ENCODE measurements around the gene HYAL3. TPM values are rescaled to one million over a fixed set of nuclear protein-coding genes. Genes with fewer than 3 reads are reported as not detected.

The HYAL3 gene
- total and polyA plus RNA-seq, 2 donors (not counting 1 experiment from before 2014, with no cell fraction given), result 3.7 to 4.2 TPM

GRCh38 chr3:50290161-50290641, 9.0 kb downstream of the HYAL3 start:
- Histone ChIP-seq H3K4me1 (ENCODE audit: control insufficient read depth in 2 of 2, insufficient read depth in 2 of 2, low read length in 2 of 2) (peaks cover 11 to 17% of the 10 kb centered on the region in 2 donors), H3K4me3 (ENCODE audit: control extremely low read depth in 1 of 5, extremely low read depth in 1 of 5, insufficient read depth in 1 of 5, low read depth in 2 of 5, low read length in 4 of 5) (no peak overlapping the region), H2AFZ (ENCODE audit: insufficient read depth, low read depth, low read length, poor library complexity, severe bottlenecking) (no peak overlapping the region), H4K20me1 (ENCODE audit: control insufficient read depth, insufficient read depth, low read length, poor library complexity, severe bottlenecking) (no peaks in the 10 kb centered on the region), H3K4me2 (replicated peaks; ENCODE audit: low read depth, low read length, poor library complexity, severe bottlenecking) (no peak overlapping the region), H3K9me3 (ENCODE audit: control extremely low read depth in 1 of 3, control insufficient read depth in 2 of 3, insufficient read depth in 1 of 3, low read length in 2 of 3) (no peaks in the 10 kb centered on the region), H3K27me3 (replicated peaks in 1 of 4; ENCODE audit: control extremely low read depth in 1 of 4, control insufficient read depth in 3 of 4, insufficient read depth in 4 of 4, low read length in 3 of 4) (no peaks in the 10 kb centered on the region), H3K27ac (ENCODE audit: low read length in 2 of 2) (no peak overlapping the region), H3K36me3 (replicated peaks in 1 of 2; ENCODE audit: control extremely low read depth in 1 of 2, control insufficient read depth in 1 of 2, extremely low read depth in 1 of 2, insufficient read depth in 2 of 2, low read length in 1 of 2) (peaks cover 0 to 29% of the 10 kb centered on the region in 2 experiments), H3K9ac (ENCODE audit: low read length) (no peak overlapping the region), H3K79me2 (ENCODE audit: control insufficient read depth, insufficient read depth, low read length) (peaks cover 18% of the 10 kb centered on the region)
- POLR2A ChIA-PET, result no interaction called here
- TF ChIP-seq CTCF (IDR thresholded peaks at IDR 0.05) (no peak), EZH2 (IDR thresholded peaks at IDR 0.05; ENCODE audit: borderline replicate concordance, insufficient read depth, low read depth, low read length, poor library complexity, severe bottlenecking) (no peak)
- Mint-ChIP-seq H3K9me3 (ENCODE audit: insufficient read depth) (no peaks in the 10 kb centered on the region), H3K4me3 (peak overlapping the region; percentile 39), H3K27ac (no peak overlapping the region), H3K27me3 (no peaks in the 10 kb centered on the region), H3K4me1 (peaks cover 14% of the 10 kb centered on the region)
- CTCF ChIA-PET, result interaction anchor here (0.6 to 1.7 kb wide), 2 partner anchors 9 to 12 kb away, joined by 4 to 5 read pairs; partner anchors contain the start of genes HYAL3 and NAA80
- intact Hi-C loops (cut with micrococcal nuclease), result loop anchor here (10.0 kb wide), 1 partner anchor 1095 kb away; the partner anchor contains the start of gene MANF
- 98% methylated on average over 14 of the region's 16 CpGs for WGBS (ENCODE audit: insufficient coverage)
- no peak for ATAC-seq (ENCODE audit: low read depth)
- DNase-seq, result no peak

GRCh38 chr3:50289130-50289529, 10.1 kb downstream of the HYAL3 start:
- TF ChIP-seq EZH2 (IDR thresholded peaks at IDR 0.05; ENCODE audit: borderline replicate concordance, insufficient read depth, low read depth, low read length, poor library complexity, severe bottlenecking) (no peak), CTCF (IDR thresholded peaks at IDR 0.05) (no peak)

More at GRCh38 chr3:50289130-50289529, 10.1 kb downstream of the HYAL3 start:
- Histone ChIP-seq H3K79me2 (ENCODE audit: control insufficient read depth, insufficient read depth, low read length) (peaks cover 18% of the 10 kb centered on the region), H3K4me3 (ENCODE audit: control extremely low read depth in 1 of 5, extremely low read depth in 1 of 5, insufficient read depth in 1 of 5, low read depth in 2 of 5, low read length in 4 of 5) (no peak overlapping the region), H3K36me3 (replicated peaks in 1 of 2; ENCODE audit: control extremely low read depth in 1 of 2, control insufficient read depth in 1 of 2, extremely low read depth in 1 of 2, insufficient read depth in 2 of 2, low read length in 1 of 2) (peaks cover 0 to 29% of the 10 kb centered on the region in 2 experiments), H3K4me2 (replicated peaks; ENCODE audit: low read depth, low read length, poor library complexity, severe bottlenecking) (no peak overlapping the region), H3K9me3 (ENCODE audit: control extremely low read depth in 1 of 3, control insufficient read depth in 2 of 3, insufficient read depth in 1 of 3, low read length in 2 of 3) (no peaks in the 10 kb centered on the region), H3K4me1 (ENCODE audit: control insufficient read depth in 2 of 2, insufficient read depth in 2 of 2, low read length in 2 of 2) (peaks cover 11 to 17% of the 10 kb centered on the region in 2 donors), H3K9ac (ENCODE audit: low read length) (no peak overlapping the region), H3K27me3 (replicated peaks in 1 of 4; ENCODE audit: control extremely low read depth in 1 of 4, control insufficient read depth in 3 of 4, insufficient read depth in 4 of 4, low read length in 3 of 4) (no peaks in the 10 kb centered on the region), H3K27ac (ENCODE audit: low read length in 2 of 2) (no peak overlapping the region), H2AFZ (ENCODE audit: insufficient read depth, low read depth, low read length, poor library complexity, severe bottlenecking) (no peak overlapping the region), H4K20me1 (ENCODE audit: control insufficient read depth, insufficient read depth, low read length, poor library complexity, severe bottlenecking) (no peaks in the 10 kb centered on the region)
- no peaks in the 10 kb centered on the region for H3K27me3 Mint-ChIP-seq
- ChIA-PET CTCF (interaction anchor here (1.7 kb wide), 1 partner anchor 10 kb away, joined by 5 read pairs; the partner anchor contains the start of genes HYAL3 and NAA80), POLR2A (no interaction called here)
- intact Hi-C loops (cut with micrococcal nuclease), result no loop called here
- 97% methylated on average over 5 of the region's 6 CpGs for WGBS (ENCODE audit: insufficient coverage)
- ATAC-seq (ENCODE audit: low read depth), result no peak
- H3K4me3 Mint-ChIP-seq, result no peak overlapping the region
- no peak overlapping the region for H3K27ac Mint-ChIP-seq
- no peak for DNase-seq
- H3K4me1 Mint-ChIP-seq, result peaks cover 14% of the 10 kb centered on the region
- no peaks in the 10 kb centered on the region for H3K9me3 Mint-ChIP-seq (ENCODE audit: insufficient read depth)

Measured in B cell (primary cell).